Stimulated activated naive CD8-positive, alpha-beta T cell treated with anti-CD3 and anti-CD28 coated beads, Interleukin-15, Interleukin-2, amounts not matched to agents 100 U/mL and 50 U/mL, for 24 hours (primary cell): ENCODE measurements around the gene KRR1.
A peak's percentile ranks its signal among the peaks of the same experiment; 100 is the strongest.
"Not testable (repeated sequence)": the region's sequence is repeated elsewhere in the genome, so short reads cannot be mapped to it uniquely, and the experiment has no call there.

Experiments
- ATAC-seq: fragments of 150-1000 bp; cut with Tn5 transposase; one replicate; pipeline ENCODE4 v1.10.0; 2021
- DNase-seq: peaks from one replicate; pipeline ENCODE4 v3.0.0; 2021

The KRR1 gene

GRCh38 chr12:75525263-75525662 lies 13.9 kb upstream of the KRR1 start:
- no peak for DNase-seq
- ATAC-seq, result no peak

GRCh38 chr12:75522124-75522523 lies 10.7 kb upstream of the KRR1 start:
- not testable (repeated sequence) for ATAC-seq, DNase-seq

- DNase-seq, ATAC-seq: not testable (repeated sequence)
These were observed 9.8 kb upstream of the KRR1 start for GRCh38 chr12:75521224-75521623.

- ATAC-seq (no peak), DNase-seq (no peak)
These were observed 1.8 kb downstream of the KRR1 start for GRCh38 chr12:75509621-75510020.

- ATAC-seq (no peak), DNase-seq (no peak)
These were observed 3.2 kb downstream of the KRR1 start for GRCh38 chr12:75508159-75508558.

- no peak for DNase-seq
- no peak for ATAC-seq
These were observed 4.3 kb downstream of the KRR1 start for GRCh38 chr12:75507086-75507485.

- no peak for ATAC-seq
- no peak for DNase-seq
These were observed 5.6 kb downstream of the KRR1 start for GRCh38 chr12:75505706-75506312.

- no peak for DNase-seq
- ATAC-seq, result no peak
These were observed 7.5 kb downstream of the KRR1 start for GRCh38 chr12:75503866-75504265.

- DNase-seq (no peak), ATAC-seq (no peak)
These were observed 8.0 kb downstream of the KRR1 start for GRCh38 chr12:75503459-75503858.

GRCh38 chr12:75491169-75491568 lies 20.2 kb downstream of the KRR1 start:
- no peak for ATAC-seq

GRCh38 chr12:75489613-75490210 lies 21.7 kb downstream of the KRR1 start:
- DNase-seq (peak; percentile 32), ATAC-seq (peak; percentile 96)

More at GRCh38 chr12:75491169-75491568, 20.2 kb downstream of the KRR1 start:
- DNase-seq, result no peak

GRCh38 chr12:75489187-75489586 lies 22.2 kb downstream of the KRR1 start:
- DNase-seq (no peak), ATAC-seq (no peak)

- DNase-seq (no peak), ATAC-seq (no peak)
These were observed 22.9 kb downstream of the KRR1 start for GRCh38 chr12:75488553-75488952.

GRCh38 chr12:75487308-75487707 lies 24.1 kb downstream of the KRR1 start:
- DNase-seq (no peak), ATAC-seq (no peak)

GRCh38 chr12:75484450-75484849 lies 27.0 kb downstream of the KRR1 start:
- not testable (repeated sequence) for ATAC-seq, DNase-seq

- no peak for ATAC-seq
- no peak for DNase-seq
These were observed 28.0 kb downstream of the KRR1 start for GRCh38 chr12:75483431-75483830.

GRCh38 chr12:75482646-75483045 lies 28.8 kb downstream of the KRR1 start:
- ATAC-seq, result no peak
- no peak for DNase-seq

- no peak for DNase-seq
These were observed 29.6 kb downstream of the KRR1 start for GRCh38 chr12:75481774-75482173.

GRCh38 chr12:75481013-75481705 lies 30.2 kb downstream of the KRR1 start:
- ATAC-seq (peak; percentile 7), DNase-seq (no peak)

More at GRCh38 chr12:75481774-75482173, 29.6 kb downstream of the KRR1 start:
- no peak for ATAC-seq

GRCh38 chr12:75480469-75480949 lies 30.9 kb downstream of the KRR1 start, which contains the start of gene GLIPR1:
GLIPR1 (plus strand) TSS chr12:75480755; CDS start chr12:75480881, 126 bp downstream.
- ATAC-seq (peak; percentile 83), DNase-seq (peak; percentile 73)

- DNase-seq (no peak), ATAC-seq (peak; percentile 10)
These were observed 31.4 kb downstream of the KRR1 start for GRCh38 chr12:75479963-75480461.

- no peak for DNase-seq
- ATAC-seq, result peak; percentile 57
These were observed 33.2 kb downstream of the KRR1 start for GRCh38 chr12:75478116-75478794.
